NCI-H2227 treated with DMSO at 0.1 percent for 48 hours (cell line): ENCODE measurements around the gene DIPK1C.
"Not testable (repeated sequence)": the region's sequence is repeated elsewhere in the genome, so short reads cannot be mapped to it uniquely, and the experiment has no call there.

Source experiments
- DNase-seq: peaks from one replicate; lab custom pipeline; 2025; lab: John Stamatoyannopoulos, UW

Gene DIPK1C

GRCh38 chr18:74457043-74457724 is at the start of gene DIPK1C:
Gene DIPK1C (minus strand): TSS chr18:74457308. CDS start chr18:74457259, 49 bp downstream.
- no peak for DNase-seq

GRCh38 chr18:74506448-74507084 is 49.5 kb upstream of the DIPK1C start:
- DNase-seq, result no peak

GRCh38 chr18:74505776-74506175 is 48.7 kb upstream of the DIPK1C start:
- no peak for DNase-seq

- no peak for DNase-seq
These were observed 46.0 kb upstream of the DIPK1C start for GRCh38 chr18:74503137-74503536.

- DNase-seq, result no peak
These were observed 44.3 kb upstream of the DIPK1C start for GRCh38 chr18:74501386-74501785.

GRCh38 chr18:74500774-74501173 is 43.7 kb upstream of the DIPK1C start:
- DNase-seq, result not testable (repeated sequence)

- DNase-seq, result no peak
These were observed 43.3 kb upstream of the DIPK1C start for GRCh38 chr18:74500372-74500771.

GRCh38 chr18:74499633-74500032 is 42.5 kb upstream of the DIPK1C start:
- no peak for DNase-seq

- DNase-seq, result no peak
These were observed 41.9 kb upstream of the DIPK1C start for GRCh38 chr18:74498712-74499627.

- DNase-seq, result no peak
These were observed 40.7 kb upstream of the DIPK1C start for GRCh38 chr18:74497778-74498177.

- no peak for DNase-seq
These were observed 40.2 kb upstream of the DIPK1C start for GRCh38 chr18:74497324-74497676.

GRCh38 chr18:74496508-74497323 is 39.6 kb upstream of the DIPK1C start:
- DNase-seq, result no peak

GRCh38 chr18:74495581-74496507 is 38.7 kb upstream of the DIPK1C start, which contains the start of gene CNDP2:
Gene CNDP2 (plus strand): TSS chr18:74496363. CDS start chr18:74499974, 3,611 bp downstream.
- peak; percentile 96 for DNase-seq

- DNase-seq, result no peak
These were observed 37.4 kb upstream of the DIPK1C start for GRCh38 chr18:74494514-74494913.

- no peak for DNase-seq
These were observed 36.6 kb upstream of the DIPK1C start for GRCh38 chr18:74493689-74494088.

- no peak for DNase-seq
These were observed 35.2 kb upstream of the DIPK1C start for GRCh38 chr18:74492259-74492658.

GRCh38 chr18:74489676-74490075 is 32.6 kb upstream of the DIPK1C start:
- DNase-seq, result no peak

- no peak for DNase-seq
These were observed 31.8 kb upstream of the DIPK1C start for GRCh38 chr18:74488864-74489263.

GRCh38 chr18:74488354-74488753 is 31.2 kb upstream of the DIPK1C start:
- no peak for DNase-seq

- no peak for DNase-seq
These were observed 29.2 kb upstream of the DIPK1C start for GRCh38 chr18:74486119-74486849.
